ENCODE data around the gene SSBP3.
"Not testable (repeated sequence)": the region's sequence is repeated elsewhere in the genome, so short reads cannot be mapped to it uniquely, and the experiment has no call there.

Gene SSBP3

GRCh38 chr1:54391450-54392209 lies 14.6 kb downstream of the SSBP3 start:
- no peak for DNase-seq

GRCh38 chr1:54390655-54391054 lies 15.5 kb downstream of the SSBP3 start:
- no peak for DNase-seq

GRCh38 chr1:54389608-54390007 lies 16.6 kb downstream of the SSBP3 start:
- not testable (repeated sequence) for DNase-seq

- DNase-seq, result no peak
Measured at GRCh38 chr1:54387419-54387818, 18.8 kb downstream of the SSBP3 start.

- DNase-seq, result peak; percentile 67
Measured at GRCh38 chr1:54385727-54386022, 20.5 kb downstream of the SSBP3 start.

- no peak for DNase-seq
Measured at GRCh38 chr1:54384918-54385726, 21.1 kb downstream of the SSBP3 start.

- DNase-seq, result no peak
Measured at GRCh38 chr1:54384471-54384870, 21.7 kb downstream of the SSBP3 start.

- no peak for DNase-seq
Measured at GRCh38 chr1:54381524-54381923, 24.7 kb downstream of the SSBP3 start.

GRCh38 chr1:54380290-54380882 lies 25.8 kb downstream of the SSBP3 start:
- DNase-seq, result no peak

- DNase-seq, result no peak
Measured at GRCh38 chr1:54379555-54380289, 26.5 kb downstream of the SSBP3 start.

GRCh38 chr1:54378874-54379554 lies 27.2 kb downstream of the SSBP3 start:
- DNase-seq, result no peak

GRCh38 chr1:54378157-54378873 lies 27.9 kb downstream of the SSBP3 start:
- peak; percentile 29 for DNase-seq

GRCh38 chr1:54377040-54377691 lies 29.0 kb downstream of the SSBP3 start:
- DNase-seq, result peak; percentile 88

GRCh38 chr1:54376430-54377039 lies 29.7 kb downstream of the SSBP3 start:
- DNase-seq, result peak; percentile 66

- peak; percentile 87 for DNase-seq
Measured at GRCh38 chr1:54375712-54376429, 30.3 kb downstream of the SSBP3 start.

GRCh38 chr1:54375298-54375697 lies 30.9 kb downstream of the SSBP3 start:
- no peak for DNase-seq

- no peak for DNase-seq
Measured at GRCh38 chr1:54374766-54375165, 31.4 kb downstream of the SSBP3 start.

GRCh38 chr1:54372978-54373377 lies 33.2 kb downstream of the SSBP3 start:
- DNase-seq, result peak; percentile 24

- DNase-seq, result peak; percentile 89
Measured at GRCh38 chr1:54371942-54372275, 34.3 kb downstream of the SSBP3 start.

Measured in hematopoietic multipotent progenitor cell treated with erythropoietin and hydrocortisone succinate and interleukin-3 and kit ligand, for 8 days (in vitro differentiated cells).